HepG2 (cell line): Measurements from ENCODE around the gene METTL25. TPM values are rescaled to one million over a fixed set of nuclear protein-coding genes. Genes with fewer than 3 reads are reported as not detected.
A peak's percentile ranks its signal among the peaks of the same experiment; 100 is the strongest.

Experiments
- ATAC-seq: fragments of 200-7000 bp; cut with Tn5 transposase; 3 replicates; pipeline ENCODE4 v1.9.1; 2020; ENCODE audit warnings: mild to moderate bottlenecking, moderate library complexity
- BruUV-seq: library from RNA; stranded (reverse); fragments of 400-500 nt; replicated peaks from 2 replicates; lab custom pipeline; 2021; lab: Mats Ljungman, UMichigan
- CTCF ChIA-PET: fragments of 300-600 bp; formaldehyde crosslinking; extraction: SDS; loops from one replicate; lab custom pipeline; 2021; ENCODE audit warnings: low total read pairs, inconsistent platforms, low intra/inter-chr PET ratio; lab: Yijun Ruan, JAX
- POLR2A ChIA-PET: fragments of 350-600 bp; sonication (Branson Sonifier 250); formaldehyde crosslinking; loops from one replicate; lab custom pipeline; 2020; ENCODE audit warnings: antibody characterized with exemption, inconsistent platforms; lab: Yijun Ruan, JAX
- DNase-seq: peaks from one replicate; pipeline ENCODE4 v3.0.0-alpha.2; 2015; ENCODE audit warnings: low spot score
- FAIRE-seq: peaks from 3 replicates; lab custom pipeline; 2011; peaks lifted over from hg19 to GRCh38; lab: Jason Lieb, UNC
- H2AFZ ChIP-seq: one replicate; pipeline ENCODE4 v1.6.1; 2011; ENCODE audit warnings: low read length, inconsistent platforms
- H3K27ac ChIP-seq: fragments of 300-600 bp; 3 replicates; pipeline ENCODE4 v1.8.0; 2011; ENCODE audit warnings: mixed run types, mild to moderate bottlenecking, mixed read lengths, low read length, inconsistent platforms; ENCODE audit not compliant: insufficient read depth; ENCODE audit errors: extremely low read length
- H3K27me3 ChIP-seq, 2 experiments: fragments of 200-600 bp in 1 of 2; 2 replicates in 1 of 2; 3 replicates in 1 of 2; pipeline versions ENCODE4 v1.6.0 to v1.8.0; 2011; ENCODE audit warnings: low read length in 2 of 2, mild to moderate bottlenecking in 2 of 2, moderate library complexity in 2 of 2, inconsistent platforms in 1 of 2; ENCODE audit not compliant: insufficient read depth in 2 of 2, control insufficient read depth in 1 of 2
- H3K36me3 ChIP-seq, 2 experiments: fragments of 200-600 bp in 1 of 2; replicated peaks in 1 of 2; 2 replicates in 1 of 2; 3 replicates in 1 of 2; pipeline versions ENCODE4 v1.5.1 to v1.8.0; 2011; ENCODE audit warnings: low read length in 2 of 2, inconsistent platforms in 1 of 2; ENCODE audit not compliant: insufficient read depth in 2 of 2, control insufficient read depth in 1 of 2
- H3K4me1 ChIP-seq: 2 replicates; pipeline ENCODE4 v1.5.1; 2012; ENCODE audit warnings: low read length, inconsistent platforms; ENCODE audit not compliant: insufficient read depth
- H3K4me2 ChIP-seq: 2 replicates; pipeline ENCODE4 v1.6.0; 2011; ENCODE audit warnings: low read depth, low read length, inconsistent platforms
- H3K4me3 ChIP-seq, 3 experiments: fragments of 200-600 bp in 1 of 3; sonication (generic), shearing (Covaris generic) in 1 of 3; replicated peaks in 1 of 3; 2 replicates each; pipeline ENCODE4 v1.5.1; 2011 to 2016; ENCODE audit warnings: low read length in 3 of 3, inconsistent platforms in 2 of 3, low read depth in 2 of 3, mild to moderate bottlenecking in 2 of 3, control low read depth in 1 of 3, mixed read lengths in 1 of 3; ENCODE audit not compliant: insufficient read depth in 1 of 3
- H3K79me2 ChIP-seq: one replicate; pipeline ENCODE4 v1.6.1; 2011; ENCODE audit warnings: low read length, inconsistent platforms; ENCODE audit not compliant: insufficient read depth
- H3K9ac ChIP-seq: 2 replicates; pipeline ENCODE4 v1.6.0; 2011; ENCODE audit warnings: mild to moderate bottlenecking, low read depth, low read length, inconsistent platforms; ENCODE audit not compliant: insufficient read depth
- H3K9me3 ChIP-seq: 2 replicates; pipeline ENCODE4 v1.5.1; 2012; ENCODE audit warnings: mild to moderate bottlenecking, low read length
- H4K20me1 ChIP-seq: 2 replicates; pipeline ENCODE4 v1.6.0; 2011; ENCODE audit warnings: inconsistent platforms, mild to moderate bottlenecking, low read length, moderate library complexity; ENCODE audit not compliant: insufficient read depth
- AGO2 ChIP-seq: fragments of 200-400 bp; formaldehyde crosslinking; optimal IDR thresholded peaks from 2 replicates; pipeline ENCODE3; 2017; ENCODE audit warnings: mild to moderate bottlenecking, low read depth, low read length, moderate library complexity
- BRCA1 ChIP-seq: sonication (generic); formaldehyde crosslinking; IDR thresholded peaks from 2 replicates; pipeline ENCODE4 v1.4.0; 2020; ENCODE audit warnings: missing genetic modification reagents
- GLI4 ChIP-seq: sonication (generic); formaldehyde crosslinking; IDR thresholded peaks from 2 replicates; pipeline ENCODE4 v1.5.1; 2020; ENCODE audit warnings: missing genetic modification reagents, mild to moderate bottlenecking, moderate library complexity, borderline replicate concordance
- JDP2 ChIP-seq: sonication (generic); formaldehyde crosslinking; IDR thresholded peaks from 2 replicates; pipeline ENCODE4 v1.8.1; 2022; ENCODE audit warnings: missing genetic modification reagents, borderline replicate concordance
- SATB2 ChIP-seq: sonication (generic); formaldehyde crosslinking; IDR thresholded peaks from 2 replicates; pipeline ENCODE4 v1.5.0; 2020; ENCODE audit warnings: missing genetic modification reagents
- STAG1 ChIP-seq: sonication (generic); formaldehyde crosslinking; IDR thresholded peaks from 2 replicates; pipeline ENCODE4 v1.4.0; 2020; ENCODE audit warnings: missing genetic modification reagents
- TBX3 ChIP-seq: fragments of 450-650 bp; IDR thresholded peaks from 2 replicates; pipeline ENCODE4 v1.6.1; 2017; ENCODE audit warnings: antibody characterized with exemption, mild to moderate bottlenecking, inconsistent platforms, borderline replicate concordance
- ZNF430 ChIP-seq: sonication (generic); formaldehyde crosslinking; IDR thresholded peaks from 2 replicates; pipeline ENCODE4 v1.9.0; 2021; ENCODE audit warnings: mild to moderate bottlenecking, missing genetic modification reagents
- ZNF432 ChIP-seq: sonication (generic); formaldehyde crosslinking; IDR thresholded peaks from 2 replicates; pipeline ENCODE4 v1.5.0; 2020; ENCODE audit warnings: missing genetic modification reagents, mild to moderate bottlenecking, borderline replicate concordance
- ZNF567 ChIP-seq: sonication (generic); formaldehyde crosslinking; IDR thresholded peaks from 2 replicates; pipeline ENCODE4 v1.8.1; 2023; ENCODE audit warnings: mild to moderate bottlenecking, missing genetic modification reagents, borderline replicate concordance
- ZNF766 ChIP-seq: sonication (generic); formaldehyde crosslinking; IDR thresholded peaks from 2 replicates; pipeline ENCODE4 v1.5.0; 2020; ENCODE audit warnings: missing genetic modification reagents, borderline replicate concordance
- WGBS: methylation state at CpG from one replicate; pipeline ENCODE4 v1.1.6; 2017; ENCODE audit warnings: low lambda C conversion rate; 5-methylcytosine and 5-hydroxymethylcytosine counted together
- in situ Hi-C: cut with HindIII; loops from 2 replicates; pipeline ENCODE4 v1.10.0; 2017; ENCODE audit warnings: low pct_unique_long_range_greater_than_20kb; ENCODE audit not compliant: extremely low pct_ligation_motif_present
- intact Hi-C: fragments of 100-400 bp; cut with micrococcal nuclease; formaldehyde crosslinking; loops from one replicate; pipeline ENCODE4 v1.10.0; 2022; ENCODE audit not compliant: unreplicated experiment
- polyA plus RNA-seq, 8 experiments: library from polyadenylated mRNA; depleted of rRNA in 3 of 8; stranded (reverse) in 7 of 8; unstranded in 1 of 8; fragments of >200 nt; fragmentation: Illumina TruSeq in 4 of 8; extraction: Trizol in 4 of 8; gene quantifications; 2 replicates each; pipeline versions ENCODE4 v1.2.1 to v1.2.3, GENCODE V29; 2011 to 2016; ENCODE audit warnings: low read depth in 4 of 8, missing spikeins in 1 of 8, mixed read lengths in 1 of 8; ENCODE audit not compliant: insufficient read depth in 1 of 8
- total RNA-seq, 5 experiments: library from RNA; depleted of rRNA; stranded (reverse); fragments of >200 nt; fragmentation: Illumina TruSeq; extraction: Trizol; gene quantifications; 2 replicates each; pipeline ENCODE4 v1.2.3, GENCODE V29; 2016; ENCODE audit warnings: low read depth in 1 of 5
- TF ChIP-seq, protein P1 (sequence below), 2 experiments: sonication (generic) in 1 of 2; formaldehyde crosslinking in 1 of 2; IDR thresholded peaks; 2 replicates each; pipeline versions ENCODE4 v1.4.0 to v1.6.1; 2016 to 2020; ENCODE audit warnings: borderline replicate concordance in 1 of 2, low read depth in 1 of 2, mild to moderate bottlenecking in 1 of 2, missing genetic modification reagents in 1 of 2
- TF ChIP-seq, protein P2 (sequence below): sonication (generic); formaldehyde crosslinking; IDR thresholded peaks from 2 replicates; pipeline ENCODE4 v1.4.0; 2020; ENCODE audit warnings: missing genetic modification reagents
- TF ChIP-seq, protein P3 (sequence below): sonication (generic); formaldehyde crosslinking; IDR thresholded peaks from 2 replicates; pipeline ENCODE4 v1.5.1; 2020; ENCODE audit warnings: missing genetic modification reagents, mild to moderate bottlenecking, borderline replicate concordance
- TF ChIP-seq, protein P4 (sequence below): conservative IDR thresholded peaks from 2 replicates; pipeline ENCODE4 v1.6.1; 2018; ENCODE audit warnings: missing genetic modification reagents

Gene METTL25
- total and polyA plus RNA-seq, 2 of the 13 experiments (the other 11 are each of a cell fraction or from before 2014, with no cell fraction given), result 2.2 to 7.8 TPM

DNA sequence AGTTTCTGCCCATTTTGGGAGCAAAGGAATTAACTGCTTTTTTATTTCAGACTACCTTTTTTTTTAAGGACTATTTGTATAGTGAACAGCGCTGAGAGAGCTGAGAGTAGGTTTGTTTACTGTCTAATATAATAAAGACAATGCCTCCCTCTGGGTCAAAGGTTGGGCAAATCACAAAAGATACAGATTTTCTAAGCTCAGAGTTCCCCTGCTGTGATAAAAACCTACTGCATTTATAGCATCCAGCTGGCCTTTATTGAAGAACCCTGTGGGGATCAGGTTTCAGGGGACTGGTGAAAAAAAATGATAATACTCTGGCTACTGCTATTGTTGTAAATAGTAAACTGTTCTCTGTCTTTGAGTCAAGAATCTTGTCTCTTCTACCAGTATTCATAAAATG, 28.8 kb upstream of the METTL25 start (continued):
- TF ChIP-seq STAG1, result no peak
- TF ChIP-seq, all 625 proteins: peak for 0

DNA sequence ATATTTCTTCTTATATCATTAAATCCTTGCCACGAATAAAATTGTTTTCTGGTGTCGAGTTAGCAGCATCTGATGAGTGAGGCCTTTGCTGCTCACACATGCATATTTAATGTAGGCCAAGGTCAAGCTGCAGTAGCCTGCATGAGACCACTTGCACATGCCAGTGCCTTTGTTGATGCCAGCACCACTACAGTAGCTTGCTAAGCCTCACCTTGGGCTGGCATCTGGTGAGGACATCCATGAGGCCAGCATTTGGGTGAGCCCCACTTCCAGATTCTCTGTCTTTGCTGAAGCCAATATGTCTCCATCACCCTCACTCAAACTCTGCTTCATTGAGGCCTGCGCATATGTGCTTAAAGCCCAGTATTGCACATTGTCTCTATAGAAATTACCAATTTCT, 8.2 kb upstream of the METTL25 start:
- H3K36me3 ChIP-seq, result peaks cover 1 to 27% of the 10 kb centered on the region in 2 experiments; a peak in 3 of 5 replicates
- POLR2A ChIA-PET, result no interaction called here
- no peak overlapping the region for H3K27ac ChIP-seq
- H3K4me1 ChIP-seq, result peaks cover 2% of the 10 kb centered on the region; the same call in 1 of the 2 replicates
- no peaks in the 10 kb centered on the region for H3K27me3 ChIP-seq
- ATAC-seq (peak; percentile 63), FAIRE-seq (no peak), DNase-seq (no peak)
- 99% methylated on average over 3 of the region's 3 CpGs for WGBS
- peaks cover 3% of the 10 kb centered on the region for H3K79me2 ChIP-seq
- in situ Hi-C loops (no loop called here), intact Hi-C loops (loop anchor here (10.0 kb wide), 1 partner anchor 705 kb away; no protein-coding TSS in a partner anchor)
- H3K9me3 ChIP-seq, result no peaks in the 10 kb centered on the region
- no peak overlapping the region for H3K4me3 ChIP-seq
- H3K9ac ChIP-seq, result no peak overlapping the region
- CTCF ChIA-PET, result no interaction called here
- H4K20me1 ChIP-seq, result no peaks in the 10 kb centered on the region
- H2AFZ ChIP-seq, result no peak overlapping the region
- H3K4me2 ChIP-seq, result no peak overlapping the region
- BruUV-seq, result no TSS peak
- TF ChIP-seq SATB2, result no peak
- no peak for TF ChIP-seq ZNF432 (CRISPR knock-in tag)
- TF ChIP-seq ZNF430 (CRISPR knock-in tag), result no peak
- TF ChIP-seq TBX3, result no peak
- TF ChIP-seq BRCA1 (CRISPR knock-in tag), result no peak
- no peak for TF ChIP-seq GLI4 (CRISPR knock-in tag)
- TF ChIP-seq, protein P1, sequence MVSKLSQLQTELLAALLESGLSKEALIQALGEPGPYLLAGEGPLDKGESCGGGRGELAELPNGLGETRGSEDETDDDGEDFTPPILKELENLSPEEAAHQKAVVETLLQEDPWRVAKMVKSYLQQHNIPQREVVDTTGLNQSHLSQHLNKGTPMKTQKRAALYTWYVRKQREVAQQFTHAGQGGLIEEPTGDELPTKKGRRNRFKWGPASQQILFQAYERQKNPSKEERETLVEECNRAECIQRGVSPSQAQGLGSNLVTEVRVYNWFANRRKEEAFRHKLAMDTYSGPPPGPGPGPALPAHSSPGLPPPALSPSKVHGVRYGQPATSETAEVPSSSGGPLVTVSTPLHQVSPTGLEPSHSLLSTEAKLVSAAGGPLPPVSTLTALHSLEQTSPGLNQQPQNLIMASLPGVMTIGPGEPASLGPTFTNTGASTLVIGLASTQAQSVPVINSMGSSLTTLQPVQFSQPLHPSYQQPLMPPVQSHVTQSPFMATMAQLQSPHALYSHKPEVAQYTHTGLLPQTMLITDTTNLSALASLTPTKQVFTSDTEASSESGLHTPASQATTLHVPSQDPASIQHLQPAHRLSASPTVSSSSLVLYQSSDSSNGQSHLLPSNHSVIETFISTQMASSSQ (IDR thresholded peaks at IDR 0.05; ENCODE audit: low read depth), result no peak
- TF ChIP-seq, protein P1 (CRISPR knock-in tag; IDR thresholded peaks at IDR 0.05; ENCODE audit: borderline replicate concordance), result no peak
- TF ChIP-seq, protein P2, sequence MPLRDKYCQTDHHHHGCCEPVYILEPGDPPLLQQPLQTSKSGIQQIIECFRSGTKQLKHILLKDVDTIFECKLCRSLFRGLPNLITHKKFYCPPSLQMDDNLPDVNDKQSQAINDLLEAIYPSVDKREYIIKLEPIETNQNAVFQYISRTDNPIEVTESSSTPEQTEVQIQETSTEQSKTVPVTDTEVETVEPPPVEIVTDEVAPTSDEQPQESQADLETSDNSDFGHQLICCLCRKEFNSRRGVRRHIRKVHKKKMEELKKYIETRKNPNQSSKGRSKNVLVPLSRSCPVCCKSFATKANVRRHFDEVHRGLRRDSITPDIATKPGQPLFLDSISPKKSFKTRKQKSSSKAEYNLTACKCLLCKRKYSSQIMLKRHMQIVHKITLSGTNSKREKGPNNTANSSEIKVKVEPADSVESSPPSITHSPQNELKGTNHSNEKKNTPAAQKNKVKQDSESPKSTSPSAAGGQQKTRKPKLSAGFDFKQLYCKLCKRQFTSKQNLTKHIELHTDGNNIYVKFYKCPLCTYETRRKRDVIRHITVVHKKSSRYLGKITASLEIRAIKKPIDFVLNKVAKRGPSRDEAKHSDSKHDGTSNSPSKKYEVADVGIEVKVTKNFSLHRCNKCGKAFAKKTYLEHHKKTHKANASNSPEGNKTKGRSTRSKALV (CRISPR knock-in tag), result no peak
- TF ChIP-seq JDP2 (CRISPR knock-in tag), result no peak
- TF ChIP-seq ZNF567 (CRISPR knock-in tag), result no peak
- TF ChIP-seq AGO2, result no peak
- TF ChIP-seq, protein P3, sequence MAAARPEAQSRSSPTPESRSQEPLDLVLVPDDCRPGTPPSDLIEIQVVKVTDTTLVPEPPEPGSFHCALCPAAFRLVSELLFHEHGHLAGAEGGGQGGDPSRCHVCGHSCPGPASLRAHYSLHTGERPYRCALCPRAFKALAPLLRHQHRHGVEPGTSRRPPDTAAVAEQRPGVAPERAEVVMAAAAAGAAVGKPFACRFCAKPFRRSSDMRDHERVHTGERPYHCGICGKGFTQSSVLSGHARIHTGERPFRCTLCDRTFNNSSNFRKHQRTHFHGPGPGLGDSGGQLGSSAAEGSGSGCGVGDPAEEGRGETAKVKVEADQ, result no peak
- TF ChIP-seq, protein P4, sequence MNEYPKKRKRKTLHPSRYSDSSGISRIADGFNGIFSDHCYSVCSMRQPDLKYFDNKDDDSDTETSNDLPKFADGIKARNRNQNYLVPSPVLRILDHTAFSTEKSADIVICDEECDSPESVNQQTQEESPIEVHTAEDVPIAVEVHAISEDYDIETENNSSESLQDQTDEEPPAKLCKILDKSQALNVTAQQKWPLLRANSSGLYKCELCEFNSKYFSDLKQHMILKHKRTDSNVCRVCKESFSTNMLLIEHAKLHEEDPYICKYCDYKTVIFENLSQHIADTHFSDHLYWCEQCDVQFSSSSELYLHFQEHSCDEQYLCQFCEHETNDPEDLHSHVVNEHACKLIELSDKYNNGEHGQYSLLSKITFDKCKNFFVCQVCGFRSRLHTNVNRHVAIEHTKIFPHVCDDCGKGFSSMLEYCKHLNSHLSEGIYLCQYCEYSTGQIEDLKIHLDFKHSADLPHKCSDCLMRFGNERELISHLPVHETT (CRISPR knock-in tag), result no peak
- TF ChIP-seq ZNF766 (CRISPR knock-in tag), result no peak
